ENCODE results near the gene MMP14. TPM values are rescaled to one million over a fixed set of nuclear protein-coding genes. Genes with fewer than 3 reads are reported as not detected.
"Not testable (repeated sequence)": the region's sequence is repeated elsewhere in the genome, so short reads cannot be mapped to it uniquely, and the experiment has no call there.

The MMP14 gene
- total RNA-seq, 1 experiment from 2014 or later: 57.2 TPM

DNA sequence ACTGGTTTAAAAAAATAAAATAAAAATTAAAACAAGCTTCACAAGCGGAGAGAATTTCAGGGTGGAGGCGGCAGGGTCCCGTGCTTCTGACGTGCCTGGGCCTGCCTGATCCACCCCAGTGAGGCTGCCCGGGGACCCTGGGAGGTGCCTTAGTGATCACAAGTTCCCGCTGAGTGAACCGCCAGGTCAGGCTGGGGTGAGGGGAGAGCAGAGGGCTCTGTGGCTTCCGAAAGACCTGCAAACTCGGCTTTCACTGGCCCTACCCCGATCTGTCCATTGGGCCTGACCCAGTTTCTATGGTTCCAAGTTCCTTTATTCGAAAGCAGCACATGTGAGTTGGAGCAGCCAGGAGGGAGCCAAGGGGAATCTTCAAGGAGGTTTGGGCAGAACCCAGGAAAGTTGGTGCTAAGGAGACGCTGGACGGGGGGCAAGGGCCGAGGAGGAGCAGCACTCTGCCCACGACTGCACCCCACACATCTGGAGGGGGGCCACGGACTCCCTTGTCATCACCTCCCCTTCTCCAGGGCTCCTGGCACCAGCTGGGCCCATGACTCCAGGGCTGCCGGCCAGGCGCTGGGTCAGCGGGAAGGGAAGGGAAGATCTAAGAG is 12.9 kb downstream of the MMP14 start:
- no peak overlapping the region for H3K4me3 Mint-ChIP-seq (ENCODE audit: unreplicated experiment)
- no peak overlapping the region for H3K27ac Mint-ChIP-seq (ENCODE audit: unreplicated experiment)
- Histone ChIP-seq H3K4me3 (ENCODE audit: low read depth, low read length) (no peak overlapping the region), H3K9me3 (no peaks in the 10 kb centered on the region), H3K27me3 (replicated peaks; ENCODE audit: control insufficient read depth, insufficient read depth, low read length) (no peaks in the 10 kb centered on the region), H3K4me1 (peaks cover 20% of the 10 kb centered on the region), H3K36me3 (ENCODE audit: control insufficient read depth, insufficient read depth, low read length) (peaks cover 5% of the 10 kb centered on the region; the same call in 1 of the 2 replicates)
- TF ChIP-seq CTCF (IDR thresholded peaks at IDR 0.05; ENCODE audit: insufficient read depth in 1 of 2, low read depth in 1 of 2, low read length in 1 of 2, severe bottlenecking in 1 of 2, unreplicated experiment in 1 of 2): no peak
- CTCF ChIA-PET: interaction anchor here (0.6 kb wide), 1 partner anchor 106 kb away, joined by 5 read pairs; no protein-coding TSS in a partner anchor
- no peaks in the 10 kb centered on the region for H3K27me3 Mint-ChIP-seq (ENCODE audit: insufficient read depth, unreplicated experiment)
- H3K4me1 Mint-ChIP-seq (ENCODE audit: low read depth, unreplicated experiment): peaks cover 7% of the 10 kb centered on the region
- H3K36me3 Mint-ChIP-seq (ENCODE audit: insufficient read depth, unreplicated experiment): peaks cover 20% of the 10 kb centered on the region
- no peaks in the 10 kb centered on the region for H3K9me3 Mint-ChIP-seq (ENCODE audit: unreplicated experiment)
- BruUV-seq (replicated peaks): no TSS peak
- intact Hi-C loops (cut with micrococcal nuclease; ENCODE audit: unreplicated experiment): no loop called here
- POLR2A ChIA-PET: interaction anchor here (0.5 kb wide), 1 partner anchor 1468 kb away, joined by 6 read pairs; no protein-coding TSS in a partner anchor
- DNase-seq: no peak

DNA sequence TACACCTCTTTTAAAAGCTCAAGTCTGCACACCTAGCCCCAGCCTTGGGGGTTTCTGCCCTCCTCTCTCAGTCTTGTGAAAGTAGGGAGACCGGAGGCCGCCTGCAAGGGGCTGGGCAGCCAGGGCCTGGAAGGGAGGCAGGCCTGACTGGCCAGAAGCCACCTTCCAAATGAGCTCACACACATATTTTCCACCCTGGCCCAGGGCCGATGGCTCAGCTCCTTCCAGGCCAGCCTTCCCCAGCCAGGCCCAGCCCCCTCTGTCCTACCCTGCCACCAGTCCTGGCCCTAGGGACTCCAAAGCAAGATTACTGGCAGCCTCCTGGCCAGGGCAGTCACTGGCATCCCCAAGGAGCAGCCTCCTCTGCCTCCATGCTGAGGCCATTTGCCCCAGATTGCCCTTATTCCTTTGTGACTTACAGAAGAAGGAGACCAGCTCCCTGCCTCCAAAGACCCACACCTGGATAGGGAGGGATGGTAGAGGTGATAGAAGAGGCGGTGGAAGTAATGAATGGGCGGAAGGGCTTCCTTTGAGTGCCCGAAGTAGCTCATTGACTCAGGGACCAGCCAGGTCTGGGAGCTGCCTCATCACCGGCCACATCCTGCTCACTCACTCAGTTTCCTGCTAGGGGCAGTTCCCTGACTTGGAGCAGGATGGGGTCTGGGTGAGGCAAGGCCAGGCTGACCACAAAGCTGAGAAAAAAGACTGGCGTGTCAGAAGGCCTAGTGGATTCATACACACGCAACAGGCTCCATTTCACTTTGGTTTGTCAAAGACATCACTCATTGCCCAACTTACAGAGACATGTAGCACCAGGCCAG is 14.8 kb downstream of the MMP14 start:
- Histone ChIP-seq H3K27me3 (replicated peaks; ENCODE audit: control insufficient read depth, insufficient read depth, low read length) (no peaks in the 10 kb centered on the region), H3K36me3 (ENCODE audit: control insufficient read depth, insufficient read depth, low read length) (no peaks in the 10 kb centered on the region), H3K4me3 (ENCODE audit: low read depth, low read length) (no peak overlapping the region), H3K9me3 (no peaks in the 10 kb centered on the region), H3K4me1 (peaks cover 25% of the 10 kb centered on the region)
- no peak overlapping the region for H3K4me3 Mint-ChIP-seq (ENCODE audit: unreplicated experiment)
- H3K4me1 Mint-ChIP-seq (ENCODE audit: low read depth, unreplicated experiment): peaks cover 7% of the 10 kb centered on the region
- no peaks in the 10 kb centered on the region for H3K27me3 Mint-ChIP-seq (ENCODE audit: insufficient read depth, unreplicated experiment)
- peaks cover 7% of the 10 kb centered on the region for H3K36me3 Mint-ChIP-seq (ENCODE audit: insufficient read depth, unreplicated experiment)
- no peak overlapping the region for H3K27ac Mint-ChIP-seq (ENCODE audit: unreplicated experiment)
- ChIA-PET CTCF (interaction anchor here (0.8 to 2.8 kb wide), 6 partner anchors 15 to 281 kb away, joined by 3 to 50 read pairs (median 8); partner anchors contain the start of genes DAD1 and MMP14), POLR2A (no interaction called here)
- no peak for TF ChIP-seq CTCF (IDR thresholded peaks at IDR 0.05; ENCODE audit: insufficient read depth in 1 of 2, low read depth in 1 of 2, low read length in 1 of 2, severe bottlenecking in 1 of 2, unreplicated experiment in 1 of 2)
- intact Hi-C loops (cut with micrococcal nuclease; ENCODE audit: unreplicated experiment): no loop called here
- no peaks in the 10 kb centered on the region for H3K9me3 Mint-ChIP-seq (ENCODE audit: unreplicated experiment)
- BruUV-seq (replicated peaks): no TSS peak
- no peak for DNase-seq

- H3K27ac Mint-ChIP-seq (ENCODE audit: unreplicated experiment); H3K27me3 Mint-ChIP-seq (ENCODE audit: insufficient read depth, unreplicated experiment); intact Hi-C loops (cut with micrococcal nuclease; ENCODE audit: unreplicated experiment); H3K4me3 Mint-ChIP-seq (ENCODE audit: unreplicated experiment); H3K36me3 Mint-ChIP-seq (ENCODE audit: insufficient read depth, unreplicated experiment); H3K4me3 ChIP-seq (ENCODE audit: low read depth, low read length); DNase-seq; H3K36me3 ChIP-seq (ENCODE audit: control insufficient read depth, insufficient read depth, low read length); H3K4me1 Mint-ChIP-seq (ENCODE audit: low read depth, unreplicated experiment); H3K27me3 ChIP-seq (replicated peaks; ENCODE audit: control insufficient read depth, insufficient read depth, low read length); H3K9me3 Mint-ChIP-seq (ENCODE audit: unreplicated experiment); H3K9me3 ChIP-seq; BruUV-seq (replicated peaks): not testable (repeated sequence)
- ChIA-PET CTCF (interaction anchor here (0.7 to 2.8 kb wide), 15 partner anchors 11 to 282 kb away, joined by 3 to 50 read pairs (median 4); partner anchors contain the start of genes MMP14, OXA1L and REM2), POLR2A (interaction anchor here (2.6 kb wide), 1 partner anchor 30 kb away, joined by 14 read pairs; no protein-coding TSS in a partner anchor)
- peaks cover 25% of the 10 kb centered on the region for H3K4me1 ChIP-seq
Measured at GRCh38 chr14:22852178-22852577, 15.8 kb downstream of the MMP14 start.

Data from Caco-2 (cell line).